Astrocyte of the hippocampus (primary cell): ENCODE results near the gene CACTIN.
"Not testable (repeated sequence)": the region's sequence is repeated elsewhere in the genome, so short reads cannot be mapped to it uniquely, and the experiment has no call there.

ENCODE experiments used
- DNase-seq: peaks from one replicate; pipeline ENCODE4 v3.0.0; 2011; ENCODE audit warnings: low read depth, low spot score

The CACTIN gene

GRCh38 chr19:3628766-3629165, 2.2 kb upstream of the CACTIN start:
- not testable (repeated sequence) for DNase-seq

- DNase-seq, result no peak
These were observed 747 bp upstream of the CACTIN start for GRCh38 chr19:3627351-3627723.

GRCh38 chr19:3625996-3626472, 556 bp downstream of the CACTIN start:
- DNase-seq, result peak; percentile 30

GRCh38 chr19:3623716-3624115, 2.9 kb downstream of the CACTIN start:
- DNase-seq, result no peak

GRCh38 chr19:3622224-3622623, 4.4 kb downstream of the CACTIN start:
- no peak for DNase-seq

GRCh38 chr19:3621689-3622088, 4.9 kb downstream of the CACTIN start:
- no peak for DNase-seq

GRCh38 chr19:3620817-3621547, 5.6 kb downstream of the CACTIN start:
- no peak for DNase-seq

- DNase-seq, result no peak
These were observed 6.3 kb downstream of the CACTIN start for GRCh38 chr19:3620145-3620816.

GRCh38 chr19:3619631-3620012, 7.0 kb downstream of the CACTIN start:
- DNase-seq, result no peak

- no peak for DNase-seq
These were observed 7.6 kb downstream of the CACTIN start for GRCh38 chr19:3618811-3619630.

GRCh38 chr19:3618144-3618810, 8.3 kb downstream of the CACTIN start:
- peak; percentile 65 for DNase-seq

- no peak for DNase-seq
These were observed 9.1 kb downstream of the CACTIN start for GRCh38 chr19:3617463-3617862.

GRCh38 chr19:3615524-3616135, 11.0 kb downstream of the CACTIN start:
- no peak for DNase-seq

- DNase-seq, result no peak
These were observed 11.6 kb downstream of the CACTIN start for GRCh38 chr19:3614858-3615505.

GRCh38 chr19:3613818-3614661, 12.6 kb downstream of the CACTIN start:
- no peak for DNase-seq

GRCh38 chr19:3612901-3613741, 13.5 kb downstream of the CACTIN start:
- no peak for DNase-seq

- DNase-seq, result no peak
These were observed 14.3 kb downstream of the CACTIN start for GRCh38 chr19:3612330-3612729.

- no peak for DNase-seq
These were observed 14.7 kb downstream of the CACTIN start for GRCh38 chr19:3611841-3612240.
